ENCODE data around the gene ZBTB2. TPM values are rescaled to one million over a fixed set of nuclear protein-coding genes. Genes with fewer than 3 reads are reported as not detected.

The ZBTB2 gene
- total RNA-seq, 1 donor from 2014 or later, result 11.6 TPM

- H3K4me1 Mint-ChIP-seq (ENCODE audit: unreplicated experiment), result peaks cover 20% of the 10 kb centered on the region
- peaks cover 17% of the 10 kb centered on the region for H3K36me3 Mint-ChIP-seq (ENCODE audit: low read depth, unreplicated experiment)
- H3K4me3 Mint-ChIP-seq (ENCODE audit: unreplicated experiment), result peak overlapping the region; percentile 90
- no peak overlapping the region for H3K27ac Mint-ChIP-seq (ENCODE audit: unreplicated experiment)
- TF ChIP-seq, protein P1, sequence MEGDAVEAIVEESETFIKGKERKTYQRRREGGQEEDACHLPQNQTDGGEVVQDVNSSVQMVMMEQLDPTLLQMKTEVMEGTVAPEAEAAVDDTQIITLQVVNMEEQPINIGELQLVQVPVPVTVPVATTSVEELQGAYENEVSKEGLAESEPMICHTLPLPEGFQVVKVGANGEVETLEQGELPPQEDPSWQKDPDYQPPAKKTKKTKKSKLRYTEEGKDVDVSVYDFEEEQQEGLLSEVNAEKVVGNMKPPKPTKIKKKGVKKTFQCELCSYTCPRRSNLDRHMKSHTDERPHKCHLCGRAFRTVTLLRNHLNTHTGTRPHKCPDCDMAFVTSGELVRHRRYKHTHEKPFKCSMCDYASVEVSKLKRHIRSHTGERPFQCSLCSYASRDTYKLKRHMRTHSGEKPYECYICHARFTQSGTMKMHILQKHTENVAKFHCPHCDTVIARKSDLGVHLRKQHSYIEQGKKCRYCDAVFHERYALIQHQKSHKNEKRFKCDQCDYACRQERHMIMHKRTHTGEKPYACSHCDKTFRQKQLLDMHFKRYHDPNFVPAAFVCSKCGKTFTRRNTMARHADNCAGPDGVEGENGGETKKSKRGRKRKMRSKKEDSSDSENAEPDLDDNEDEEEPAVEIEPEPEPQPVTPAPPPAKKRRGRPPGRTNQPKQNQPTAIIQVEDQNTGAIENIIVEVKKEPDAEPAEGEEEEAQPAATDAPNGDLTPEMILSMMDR (IDR thresholded peaks at IDR 0.05; ENCODE audit: unreplicated experiment), result no peak
- H3K9me3 Mint-ChIP-seq (ENCODE audit: unreplicated experiment), result no peaks in the 10 kb centered on the region
- peak; percentile 26 for DNase-seq (ENCODE audit: low spot score)
- peaks cover 7% of the 10 kb centered on the region for H3K27me3 Mint-ChIP-seq (ENCODE audit: unreplicated experiment)
Measured at GRCh38 chr6:151325075-151326050, 66.0 kb downstream of the ZBTB2 start.

GRCh38 chr6:151324488-151324825 lies 66.9 kb downstream of the ZBTB2 start:
- Mint-ChIP-seq H3K36me3 (ENCODE audit: low read depth, unreplicated experiment) (peaks cover 19% of the 10 kb centered on the region), H3K4me3 (ENCODE audit: unreplicated experiment) (no peak overlapping the region)
- DNase-seq (ENCODE audit: low spot score), result no peak

DNA sequence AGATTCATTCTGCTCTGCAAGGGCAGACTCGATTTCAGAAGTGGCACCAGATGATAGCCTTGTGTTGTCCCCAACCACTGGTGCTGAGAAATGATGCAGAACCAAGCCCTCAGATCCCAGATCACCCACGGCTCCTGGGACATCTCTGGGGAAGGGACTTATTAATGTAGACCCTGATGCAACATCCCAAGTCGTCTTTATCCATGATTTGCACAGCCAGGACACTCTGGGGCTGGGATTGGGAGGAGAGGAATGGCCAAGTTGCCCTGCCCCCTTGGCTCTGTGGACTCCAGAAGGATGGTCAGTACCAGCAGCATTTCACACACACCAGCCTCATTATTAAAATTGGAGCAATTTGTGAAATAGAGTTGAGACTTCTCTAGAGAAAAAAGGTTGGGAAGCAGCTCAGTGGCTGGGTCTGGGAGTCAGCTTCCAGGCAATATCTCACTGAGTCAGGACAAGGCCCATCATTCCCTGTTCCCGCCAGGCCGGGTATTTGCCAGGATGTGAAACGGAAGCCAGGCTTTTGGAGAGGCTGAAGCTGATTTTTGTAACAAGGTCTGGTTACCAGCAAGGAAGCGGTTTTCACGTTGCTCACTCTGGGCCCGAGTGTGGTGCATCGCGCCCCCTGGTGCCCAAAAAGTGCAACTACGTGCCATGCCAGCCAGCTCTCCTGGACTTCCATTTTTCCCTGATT lies 67.4 kb downstream of the ZBTB2 start:
- Mint-ChIP-seq H3K27me3 (ENCODE audit: unreplicated experiment) (peaks cover 5% of the 10 kb centered on the region), H3K27ac (ENCODE audit: unreplicated experiment) (peak overlapping the region; percentile 44), H3K9me3 (ENCODE audit: unreplicated experiment) (no peaks in the 10 kb centered on the region), H3K36me3 (ENCODE audit: low read depth, unreplicated experiment) (peaks cover 19% of the 10 kb centered on the region), H3K4me1 (ENCODE audit: unreplicated experiment) (peaks cover 20% of the 10 kb centered on the region), H3K4me3 (ENCODE audit: unreplicated experiment) (no peak overlapping the region)
- TF ChIP-seq, protein P1 (IDR thresholded peaks at IDR 0.05; ENCODE audit: unreplicated experiment), result peak; percentile 99
- peak; percentile 94 for DNase-seq (ENCODE audit: low spot score)

More at GRCh38 chr6:151324488-151324825, 66.9 kb downstream of the ZBTB2 start:
- Mint-ChIP-seq H3K9me3 (ENCODE audit: unreplicated experiment) (no peaks in the 10 kb centered on the region), H3K27me3 (ENCODE audit: unreplicated experiment) (peaks cover 5% of the 10 kb centered on the region), H3K27ac (ENCODE audit: unreplicated experiment) (no peak overlapping the region), H3K4me1 (ENCODE audit: unreplicated experiment) (peaks cover 20% of the 10 kb centered on the region)
- TF ChIP-seq, protein P1 (IDR thresholded peaks at IDR 0.05; ENCODE audit: unreplicated experiment), result peak; percentile 26

GRCh38 chr6:151322570-151322969 lies 68.8 kb downstream of the ZBTB2 start:
- H3K27me3 Mint-ChIP-seq (ENCODE audit: unreplicated experiment), result peaks cover 5% of the 10 kb centered on the region
- peaks cover 20% of the 10 kb centered on the region for H3K4me1 Mint-ChIP-seq (ENCODE audit: unreplicated experiment)
- TF ChIP-seq, protein P1 (IDR thresholded peaks at IDR 0.05; ENCODE audit: unreplicated experiment), result no peak
- no peak overlapping the region for H3K27ac Mint-ChIP-seq (ENCODE audit: unreplicated experiment)
- H3K4me3 Mint-ChIP-seq (ENCODE audit: unreplicated experiment), result no peak overlapping the region
- no peak for DNase-seq (ENCODE audit: low spot score)
- peaks cover 19% of the 10 kb centered on the region for H3K36me3 Mint-ChIP-seq (ENCODE audit: low read depth, unreplicated experiment)
- H3K9me3 Mint-ChIP-seq (ENCODE audit: unreplicated experiment), result no peaks in the 10 kb centered on the region

All from endothelial cell (in vitro differentiated cells).